ENCODE data around the gene ERC1. TPM values are rescaled to one million over a fixed set of nuclear protein-coding genes. Genes with fewer than 3 reads are reported as not detected.
A peak's percentile ranks its signal among the peaks of the same experiment; 100 is the strongest.

ERC1 gene
- total RNA-seq, 1 experiment from 2014 or later: 12.3 TPM

GRCh38 chr12:1277905-1278304 is 286.9 kb downstream of the ERC1 start:
- Histone ChIP-seq H2AFZ (ENCODE audit: low read length) (no peak overlapping the region), H3K4me3 (ENCODE audit: low read length) (no peak overlapping the region), H3K4me1 (ENCODE audit: insufficient read depth, low read length) (peaks cover 10% of the 10 kb centered on the region), H3K27ac (ENCODE audit: low read length) (no peak overlapping the region), H4K20me1 (ENCODE audit: low read length) (no peaks in the 10 kb centered on the region), H3K9ac (ENCODE audit: low read length) (no peak overlapping the region), H3K9me2 (replicated peaks; ENCODE audit: low read length) (no peaks in the 10 kb centered on the region), H3F3A (ENCODE audit: low read length, unreplicated experiment) (no peaks in the 10 kb centered on the region), H3K36me3 (ENCODE audit: low read depth, low read length) (no peaks in the 10 kb centered on the region), H3K79me2 (ENCODE audit: low read length) (no peaks in the 10 kb centered on the region), H3K9me3 (ENCODE audit: low read length) (no peaks in the 10 kb centered on the region), H3K27me3 (ENCODE audit: low read length) (no peaks in the 10 kb centered on the region), H3K4me2 (ENCODE audit: low read length) (no peak overlapping the region)
- no TSS peak for BruUV-seq (replicated peaks)
- no peak for ATAC-seq
- intact Hi-C loops (cut with micrococcal nuclease): loop anchor here (1.0 to 10.0 kb wide), 2 partner anchors 40 to 267 kb away; no protein-coding TSS in a partner anchor
- ChIA-PET CTCF (no interaction called here), POLR2A (ENCODE audit: unreplicated experiment) (no interaction called here)
- no peak for TF ChIP-seq EZH2phosphoT487 (IDR thresholded peaks at IDR 0.05; ENCODE audit: borderline replicate concordance, low read length)
- TF ChIP-seq EZH2 (IDR thresholded peaks at IDR 0.05; ENCODE audit: low read length, unreplicated experiment): no peak
- no peak for TF ChIP-seq CTCF (conservative IDR thresholded peaks at IDR 0.05; ENCODE audit: low read depth, low read length)
- DNase-seq: no peak

GRCh38 chr12:1279050-1279449 is 288.0 kb downstream of the ERC1 start:
- Histone ChIP-seq H3F3A (ENCODE audit: low read length, unreplicated experiment) (no peaks in the 10 kb centered on the region), H3K4me1 (ENCODE audit: insufficient read depth, low read length) (peaks cover 10% of the 10 kb centered on the region), H3K9me2 (replicated peaks; ENCODE audit: low read length) (no peaks in the 10 kb centered on the region), H3K27me3 (ENCODE audit: low read length) (no peaks in the 10 kb centered on the region), H2AFZ (ENCODE audit: low read length) (no peak overlapping the region), H3K4me3 (ENCODE audit: low read length) (no peak overlapping the region), H3K36me3 (ENCODE audit: low read depth, low read length) (no peaks in the 10 kb centered on the region), H3K9me3 (ENCODE audit: low read length) (no peaks in the 10 kb centered on the region), H3K4me2 (ENCODE audit: low read length) (no peak overlapping the region), H3K79me2 (ENCODE audit: low read length) (no peaks in the 10 kb centered on the region), H3K9ac (ENCODE audit: low read length) (no peak overlapping the region), H3K27ac (ENCODE audit: low read length) (no peak overlapping the region), H4K20me1 (ENCODE audit: low read length) (no peaks in the 10 kb centered on the region)
- DNase-seq: peak; percentile 6
- intact Hi-C loops (cut with micrococcal nuclease): loop anchor here (10.0 kb wide), 1 partner anchor 266 kb away; no protein-coding TSS in a partner anchor
- ChIA-PET POLR2A (ENCODE audit: unreplicated experiment) (no interaction called here), CTCF (no interaction called here)
- TF ChIP-seq EZH2phosphoT487 (IDR thresholded peaks at IDR 0.05; ENCODE audit: borderline replicate concordance, low read length) (no peak), CTCF (conservative IDR thresholded peaks at IDR 0.05; ENCODE audit: low read depth, low read length) (peak; percentile 39)
- BruUV-seq (replicated peaks): no TSS peak
- ATAC-seq: no peak

GRCh38 chr12:1280059-1280458 is 289.0 kb downstream of the ERC1 start:
- no peaks in the 10 kb centered on the region for H3K9me3 ChIP-seq (ENCODE audit: low read length)
- peaks cover 10% of the 10 kb centered on the region for H3K4me1 ChIP-seq (ENCODE audit: insufficient read depth, low read length)
- TF ChIP-seq CTCF (conservative IDR thresholded peaks at IDR 0.05; ENCODE audit: low read depth, low read length): no peak
- no peak for TF ChIP-seq EZH2phosphoT487 (IDR thresholded peaks at IDR 0.05; ENCODE audit: borderline replicate concordance, low read length)
- no peak for TF ChIP-seq EZH2 (IDR thresholded peaks at IDR 0.05; ENCODE audit: low read length, unreplicated experiment)
- H3K4me2 ChIP-seq (ENCODE audit: low read length): no peak overlapping the region
- ChIA-PET CTCF (no interaction called here), POLR2A (ENCODE audit: unreplicated experiment) (no interaction called here)
- H3K27ac ChIP-seq (ENCODE audit: low read length): no peak overlapping the region
- H3K36me3 ChIP-seq (ENCODE audit: low read depth, low read length): no peaks in the 10 kb centered on the region
- DNase-seq: no peak
- H3K79me2 ChIP-seq (ENCODE audit: low read length): no peaks in the 10 kb centered on the region
- H2AFZ ChIP-seq (ENCODE audit: low read length): no peak overlapping the region
- no peak overlapping the region for H3K4me3 ChIP-seq (ENCODE audit: low read length)
- no peaks in the 10 kb centered on the region for H3F3A ChIP-seq (ENCODE audit: low read length, unreplicated experiment)
- H3K9ac ChIP-seq (ENCODE audit: low read length): no peak overlapping the region
- H3K9me2 ChIP-seq (replicated peaks; ENCODE audit: low read length): no peaks in the 10 kb centered on the region
- intact Hi-C loops (cut with micrococcal nuclease): loop anchor here (5.0 kb wide), 1 partner anchor 302 kb away; no protein-coding TSS in a partner anchor
- ATAC-seq: no peak
- no peaks in the 10 kb centered on the region for H3K27me3 ChIP-seq (ENCODE audit: low read length)
- no peaks in the 10 kb centered on the region for H4K20me1 ChIP-seq (ENCODE audit: low read length)
- no TSS peak for BruUV-seq (replicated peaks)
